Stimulated activated CD8-positive, alpha-beta memory T cell treated with anti-CD3 and anti-CD28 coated beads, Interleukin-4, amount 100 ng/mL, for 4 hours (primary cell): Measurements from ENCODE around the gene VPS16.

ENCODE experiments used
- DNase-seq, 2 donors: peaks; one replicate each; pipeline ENCODE4 v3.0.0-alpha.2; 2020; ENCODE audit warnings: low read depth in 2 of 2, low spot score in 1 of 2

VPS16 gene

DNA sequence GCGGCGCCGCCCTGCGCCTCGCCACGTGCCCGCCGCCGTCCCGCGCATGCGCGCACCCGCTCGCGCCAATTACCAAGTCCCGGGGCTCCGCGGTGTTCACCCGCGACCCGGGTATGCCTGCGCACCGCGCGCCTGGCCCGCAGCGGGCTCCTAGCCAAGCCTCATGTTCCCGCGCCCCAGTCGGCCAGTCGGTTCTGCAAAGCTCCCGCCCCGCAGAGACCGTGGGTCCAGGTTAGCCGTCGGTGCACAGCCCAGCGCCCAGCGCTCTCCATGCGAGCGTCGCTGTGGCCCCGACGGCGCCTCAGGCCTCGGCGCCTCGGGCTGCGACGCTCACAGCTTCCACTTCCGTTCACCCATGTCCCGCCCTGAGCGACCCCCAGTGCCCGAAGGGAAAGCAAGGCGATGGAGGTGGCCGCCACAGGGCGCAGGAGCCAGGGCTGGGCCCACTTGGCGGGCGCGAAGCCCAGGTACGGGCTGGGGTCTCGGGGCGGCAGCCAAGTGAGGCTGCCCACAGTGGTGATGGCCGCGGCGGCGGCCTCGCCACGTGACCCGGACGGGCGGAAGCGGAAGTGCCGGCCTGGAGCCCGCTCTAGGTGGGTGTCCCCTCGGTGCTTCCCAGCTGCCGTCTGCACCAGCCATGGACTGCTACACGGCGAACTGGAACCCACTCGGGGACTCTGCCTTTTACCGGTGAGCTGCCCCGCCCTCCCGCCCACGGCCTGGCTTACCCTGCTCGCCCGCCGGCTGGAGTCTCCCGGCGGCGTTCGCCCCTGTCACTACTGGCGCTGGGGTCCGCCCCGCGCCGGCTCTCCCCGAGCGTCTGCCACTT, at the start of gene VPS16, which contains the start of gene PCED1A:
Gene VPS16, plus strand, starts transcription at position 608 of the 829 bp plus-strand sequence. Its CDS starts 30 bp downstream, at position 638.
Gene PCED1A, minus strand, starts transcription at position 518 of the 829 bp plus-strand sequence. CDS start 743 bp downstream, outside the sequence.
- peak; percentile 69 to 79 for DNase-seq

DNA sequence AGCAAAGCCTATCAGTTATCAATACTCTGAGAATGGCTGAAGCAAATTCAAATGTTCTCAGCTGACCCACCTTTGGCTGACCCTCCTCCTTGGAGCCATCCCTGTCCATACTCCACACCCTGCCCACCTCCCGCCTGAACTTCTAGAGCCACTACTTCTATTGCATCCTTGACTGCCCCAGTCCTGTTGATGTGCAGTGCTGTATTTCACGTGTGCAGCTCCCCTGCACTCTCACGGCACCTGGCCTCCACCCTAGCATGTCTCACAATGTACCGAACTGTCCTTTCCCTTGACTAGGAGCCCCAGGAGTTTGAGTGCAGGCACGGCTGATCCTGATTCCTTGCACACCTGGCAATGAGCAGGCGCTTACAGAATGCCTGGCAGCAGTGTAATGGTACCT, 47.1 kb upstream of the VPS16 start:
- DNase-seq: no peak

DNA sequence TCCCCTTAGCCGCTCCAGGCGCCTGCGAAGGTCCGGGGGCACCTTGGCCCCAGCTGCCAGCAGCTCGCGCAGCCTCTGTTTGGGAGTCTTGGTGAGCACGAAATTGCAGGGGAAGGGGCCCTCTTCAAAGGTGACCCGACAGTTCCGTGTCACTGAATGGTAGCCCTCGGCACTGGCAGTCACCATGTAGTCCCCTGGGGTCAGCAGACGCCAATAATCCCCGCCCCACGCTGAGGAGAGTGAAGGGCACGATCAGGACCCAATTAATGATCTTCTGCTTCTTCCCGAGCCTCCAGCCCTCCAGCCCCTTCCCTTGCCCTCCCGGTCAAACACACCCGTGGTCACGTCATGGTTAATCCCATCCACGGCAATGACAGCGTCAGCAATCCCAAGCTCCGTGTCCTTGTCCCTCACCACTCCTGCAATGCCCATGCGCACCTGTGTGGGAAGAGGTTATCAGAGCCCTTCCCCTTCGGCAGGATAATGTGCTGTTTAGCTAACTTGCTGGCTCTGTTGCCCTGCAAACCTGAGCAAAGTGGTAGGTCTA, 46.3 kb upstream of the VPS16 start:
- no peak for DNase-seq

DNA sequence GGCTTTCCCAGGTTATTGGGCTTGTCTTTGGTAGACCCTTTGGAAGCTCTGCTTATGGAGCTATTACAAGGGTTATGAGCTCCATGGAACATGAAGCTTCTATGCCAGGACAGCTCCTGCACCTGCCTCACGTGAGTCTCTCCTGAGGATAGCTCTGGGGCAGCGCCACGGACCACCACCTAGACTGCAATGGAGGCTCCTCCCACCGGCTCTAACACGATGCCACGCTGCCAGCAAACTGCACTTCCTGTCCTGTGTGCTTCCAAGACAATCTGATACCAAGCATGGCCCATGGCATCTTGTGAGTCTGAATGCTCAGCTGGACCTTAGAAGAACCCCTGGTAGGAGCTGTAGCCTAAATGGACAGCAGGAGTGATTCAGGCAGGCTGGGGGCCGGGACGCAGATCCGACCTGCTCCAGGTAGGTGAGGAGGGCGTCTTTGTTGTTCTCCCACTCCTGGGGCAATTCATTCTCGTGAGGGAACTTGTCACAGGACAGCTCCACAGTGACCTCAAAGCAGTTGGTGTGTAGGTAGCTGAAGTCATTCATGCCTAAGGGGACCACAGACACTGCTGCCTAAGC, 45.6 kb upstream of the VPS16 start:
- no peak for DNase-seq

DNA sequence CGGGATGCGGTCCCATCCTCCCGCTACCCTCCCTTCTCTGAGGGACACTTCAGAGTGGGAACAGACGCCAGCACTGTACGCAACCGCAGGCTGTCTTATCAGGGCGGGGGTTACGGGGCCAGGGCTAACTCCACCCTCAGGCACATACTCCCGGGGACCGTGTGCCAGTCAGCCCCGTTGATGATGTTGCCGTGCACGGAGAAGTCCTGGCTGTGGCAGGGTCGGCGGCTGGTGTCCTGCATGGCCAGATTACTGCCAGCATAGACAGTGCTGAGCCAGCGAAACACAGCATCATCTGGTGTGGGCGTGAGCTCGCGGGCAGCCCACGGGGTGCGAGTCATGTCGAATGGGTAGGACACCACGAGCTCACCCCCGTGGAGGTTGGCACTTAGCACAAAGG, 45.1 kb upstream of the VPS16 start:
- no peak for DNase-seq

DNA sequence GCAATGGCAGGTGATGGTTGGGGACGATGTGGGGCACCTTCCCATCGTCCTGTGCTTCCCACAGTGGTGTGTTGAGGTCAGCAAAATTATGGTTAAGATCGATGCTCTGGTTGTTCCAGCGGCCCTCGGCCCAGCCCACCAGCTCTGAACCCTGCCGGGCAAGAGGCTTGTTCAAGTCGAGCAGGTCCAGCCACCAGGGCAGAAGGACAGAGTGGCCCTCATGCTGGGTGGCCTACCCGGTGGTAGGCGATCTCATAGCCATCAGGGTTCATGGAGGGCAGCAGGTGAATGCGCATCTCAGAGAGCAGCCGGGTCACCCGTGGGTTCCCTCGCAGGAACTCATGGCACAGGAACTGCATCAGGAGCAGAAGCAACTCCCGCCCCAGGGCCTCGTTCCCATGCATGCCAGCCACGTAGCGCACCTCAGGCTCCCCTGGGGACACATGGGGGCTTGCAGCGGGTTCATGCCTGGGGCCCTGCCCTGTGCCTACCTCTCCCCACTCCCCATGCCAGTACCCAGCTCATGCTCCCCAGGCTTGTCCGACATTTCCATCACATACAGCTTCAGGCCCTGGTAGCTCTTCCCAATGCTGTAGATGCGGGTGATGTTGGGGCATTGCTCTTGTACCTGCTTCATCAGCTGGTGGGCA, 44.4 kb upstream of the VPS16 start:
- no peak for DNase-seq

DNA sequence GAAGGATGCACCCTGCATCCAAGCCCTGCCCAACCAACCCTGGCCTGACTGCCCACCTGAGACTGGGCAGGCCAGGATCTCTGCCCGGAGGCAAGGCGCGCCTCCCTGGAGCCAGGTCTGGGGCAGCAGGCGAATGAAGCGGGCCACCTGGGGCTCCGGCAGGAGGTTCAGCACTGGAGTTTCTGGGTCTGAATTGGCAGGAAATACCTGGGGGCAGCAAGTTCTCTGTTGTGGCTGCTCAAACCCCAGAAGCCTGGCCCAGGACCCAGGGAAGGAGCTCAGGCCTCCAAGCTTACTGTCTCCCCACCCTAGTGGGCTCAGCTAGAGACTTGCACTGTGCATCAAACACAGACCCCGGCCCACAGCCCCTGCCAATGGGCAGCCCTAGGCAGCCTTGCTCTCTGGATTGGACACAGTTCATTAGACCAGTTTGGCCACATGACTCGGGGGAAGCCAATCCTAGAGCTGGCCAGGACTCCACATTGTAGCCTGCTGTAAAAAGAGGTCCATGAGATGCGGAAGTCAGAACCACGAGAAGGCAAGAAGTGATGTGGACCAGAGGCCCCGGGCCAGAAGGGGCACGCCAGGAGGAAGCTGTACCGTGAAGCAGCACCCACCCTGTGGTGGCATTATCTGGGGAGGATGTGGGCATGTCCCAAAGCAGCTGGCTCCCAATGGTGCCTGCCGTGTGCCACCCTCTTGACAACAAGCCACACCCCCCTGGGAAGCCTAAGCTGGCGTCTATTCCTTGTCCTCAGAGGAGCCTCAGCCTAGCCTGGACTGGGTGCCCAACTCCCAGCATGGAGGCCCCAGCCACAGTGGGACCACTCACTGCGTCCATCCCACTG, 43.2 kb upstream of the VPS16 start:
- DNase-seq: no peak

DNA sequence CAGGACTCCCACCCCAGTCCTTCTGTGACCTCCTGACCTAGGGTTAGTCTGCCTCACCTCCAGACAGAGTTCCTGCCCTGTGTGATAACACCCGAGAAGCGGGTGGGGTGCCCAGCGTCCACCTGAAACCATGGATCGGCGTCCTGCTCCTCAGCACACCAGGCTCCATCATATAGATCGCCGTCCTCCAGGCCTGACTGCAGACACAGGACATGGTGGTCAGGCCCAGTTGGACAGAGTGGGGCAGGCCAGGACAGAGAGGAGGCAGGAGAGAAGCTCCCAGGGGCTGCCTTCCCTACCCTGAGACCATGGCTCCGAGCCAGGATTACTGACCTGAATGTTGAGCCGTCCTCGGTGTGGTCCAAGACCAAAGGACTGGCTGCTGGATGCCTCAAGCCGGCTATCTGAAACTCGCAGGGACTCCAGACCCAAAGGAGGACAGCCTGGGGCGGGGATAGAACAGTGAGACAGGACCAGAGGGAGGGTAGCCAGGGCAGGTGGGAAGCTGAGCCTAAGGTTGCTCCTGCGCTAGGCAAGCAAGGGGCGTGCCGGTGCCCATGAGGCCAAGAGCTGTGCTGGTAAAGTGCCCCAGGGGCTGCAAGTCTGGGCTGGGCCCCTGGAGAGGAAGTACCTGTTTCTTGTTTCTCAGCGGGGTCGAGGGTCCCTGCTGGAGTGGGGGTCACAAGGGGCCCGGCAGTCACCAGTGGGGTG, 42.3 kb upstream of the VPS16 start:
- DNase-seq: no peak

DNA sequence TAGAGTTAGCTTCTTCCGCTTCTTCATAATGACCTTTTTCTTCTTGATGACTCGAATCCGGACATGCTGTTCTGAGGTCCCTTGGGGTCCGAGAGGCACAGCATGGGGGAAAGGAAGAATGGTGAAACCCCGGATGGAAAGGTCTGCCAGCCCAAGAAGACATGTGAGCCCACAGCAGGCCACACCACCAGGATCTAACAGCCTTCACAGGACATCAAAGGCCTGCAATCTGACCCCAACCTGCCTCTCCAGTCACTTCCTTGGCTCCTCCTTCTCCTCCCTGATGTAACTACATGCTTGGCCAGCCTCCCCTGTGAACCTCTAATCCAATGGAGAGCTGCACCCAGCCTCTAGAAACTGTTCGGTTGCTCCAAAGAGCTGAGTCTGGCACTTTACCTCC, 41.7 kb upstream of the VPS16 start:
- DNase-seq: no peak

DNA sequence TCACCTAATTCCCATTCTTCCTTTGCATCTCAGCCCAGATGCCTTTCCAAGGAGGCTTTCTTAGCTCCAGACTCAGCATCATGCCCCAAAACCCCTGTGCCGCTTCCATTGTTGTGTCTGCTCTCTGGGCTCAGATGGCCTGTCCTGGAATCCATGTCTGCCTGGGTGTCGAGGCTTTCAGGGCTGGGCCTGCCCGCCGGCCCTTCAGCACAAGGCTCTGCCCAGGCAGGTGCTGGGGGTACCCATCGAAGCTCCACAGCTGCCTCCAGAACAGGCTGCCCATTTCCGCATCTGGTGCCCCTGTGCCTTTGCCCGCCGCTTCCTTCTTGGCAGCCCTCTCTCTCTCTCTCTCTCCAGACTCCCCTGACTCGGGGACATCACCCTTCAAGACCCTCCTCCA, 41.3 kb upstream of the VPS16 start:
- no peak for DNase-seq

DNA sequence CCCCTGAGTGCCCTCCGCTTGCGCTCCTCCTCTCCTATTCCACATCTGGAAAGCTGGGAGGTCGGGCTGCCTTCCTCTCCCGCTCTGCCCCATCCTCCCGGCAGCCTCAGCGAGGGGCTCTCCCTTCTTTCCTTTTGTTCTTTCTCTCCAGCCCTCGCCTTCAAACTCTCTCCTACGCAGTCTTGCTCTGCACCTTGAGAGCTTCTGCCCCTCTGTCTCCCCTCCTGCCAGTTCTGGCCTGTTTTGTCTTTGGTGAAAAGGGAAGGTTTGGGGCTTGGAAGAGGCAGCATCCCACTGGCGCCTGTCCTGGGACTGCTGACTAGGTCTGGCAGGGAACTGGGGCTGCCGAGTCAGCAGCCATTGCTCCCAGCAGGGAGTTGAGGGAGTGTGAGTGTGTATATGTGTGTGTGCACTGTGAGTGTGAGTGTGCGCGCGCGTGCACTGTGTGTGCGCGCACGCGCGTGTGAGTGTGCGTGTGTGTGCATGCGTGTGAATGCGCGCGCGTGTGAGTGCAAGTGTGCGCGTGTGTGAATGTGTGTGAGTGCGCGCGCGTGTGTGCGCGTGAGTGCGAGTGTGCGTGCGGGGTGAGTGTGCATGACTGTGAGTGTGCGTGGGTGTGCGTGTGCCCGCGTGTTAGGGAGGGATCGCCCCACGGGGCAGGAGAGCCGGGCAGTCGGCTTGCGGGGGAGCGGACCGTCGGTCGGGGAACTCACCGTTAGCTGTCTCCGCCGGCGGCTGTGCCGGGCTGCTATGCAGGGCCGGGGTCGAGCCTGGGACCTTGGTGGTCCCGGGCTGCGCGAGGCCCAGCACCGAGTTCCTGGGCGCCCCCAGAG, 40.6 kb upstream of the VPS16 start:
- no peak for DNase-seq

DNA sequence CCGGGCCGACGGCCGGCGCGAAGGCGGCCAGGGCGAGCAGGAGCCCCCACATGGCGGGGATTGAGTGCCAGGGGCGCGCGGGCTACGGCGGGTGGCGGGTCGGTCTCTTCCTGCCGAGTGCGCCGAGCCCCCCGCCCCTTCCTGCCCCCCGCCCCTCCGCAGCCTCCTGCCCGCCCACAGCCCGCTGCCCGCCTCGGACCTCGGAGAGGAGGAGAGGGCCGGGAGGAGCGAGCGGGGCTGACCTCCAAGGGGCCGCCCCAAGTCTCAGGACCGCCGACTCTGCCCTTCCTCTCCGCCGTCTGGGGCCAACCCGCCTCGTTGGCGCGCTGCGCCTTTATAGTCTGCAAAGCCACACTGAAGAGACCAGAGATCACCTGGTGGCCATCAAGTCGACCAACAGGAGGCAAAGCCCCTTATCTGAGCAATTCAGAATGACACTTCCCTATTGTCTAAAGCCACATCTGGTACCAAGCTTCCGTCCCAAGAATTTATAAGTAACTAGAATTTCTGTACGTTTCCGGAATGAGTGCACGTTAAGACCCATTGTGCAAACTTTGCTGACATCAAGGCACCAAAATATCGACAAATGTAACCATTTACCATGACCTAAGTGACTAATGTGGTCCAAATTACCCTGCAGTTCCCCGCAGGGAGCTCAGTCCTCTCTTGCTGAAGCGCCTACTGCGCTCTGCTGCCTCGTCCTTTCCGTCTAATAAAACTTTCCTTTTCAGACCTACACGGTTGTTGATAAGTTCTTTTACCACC, 39.8 kb upstream of the VPS16 start, which contains the start of gene CPXM1:
Gene CPXM1, minus strand, starts transcription at position 107 of the 765 bp plus-strand sequence. Its CDS starts 55 bp downstream, at position 52.
- DNase-seq: no peak

DNA sequence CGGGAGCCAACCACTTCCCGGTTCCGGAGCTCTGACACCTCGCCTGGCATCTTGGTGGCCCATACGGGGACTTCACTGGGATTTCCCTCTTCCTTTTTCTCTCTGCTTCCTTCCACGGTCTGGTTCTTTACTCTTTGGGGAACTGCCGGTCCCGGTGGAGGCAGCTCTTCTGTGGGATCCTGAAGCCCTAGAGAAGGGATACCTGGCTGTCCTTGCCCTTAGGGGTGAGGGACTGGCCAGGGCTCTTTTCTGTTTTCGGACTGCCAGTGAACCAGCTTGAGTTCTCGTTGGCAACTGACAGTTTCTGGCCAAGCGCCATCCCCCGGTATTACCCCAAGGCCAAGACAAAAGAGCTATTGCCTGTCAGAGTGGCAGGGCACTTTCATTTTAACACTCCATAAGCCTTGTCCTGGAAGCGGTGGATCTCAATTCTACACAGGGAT, 39.2 kb upstream of the VPS16 start:
- DNase-seq: no peak

DNA sequence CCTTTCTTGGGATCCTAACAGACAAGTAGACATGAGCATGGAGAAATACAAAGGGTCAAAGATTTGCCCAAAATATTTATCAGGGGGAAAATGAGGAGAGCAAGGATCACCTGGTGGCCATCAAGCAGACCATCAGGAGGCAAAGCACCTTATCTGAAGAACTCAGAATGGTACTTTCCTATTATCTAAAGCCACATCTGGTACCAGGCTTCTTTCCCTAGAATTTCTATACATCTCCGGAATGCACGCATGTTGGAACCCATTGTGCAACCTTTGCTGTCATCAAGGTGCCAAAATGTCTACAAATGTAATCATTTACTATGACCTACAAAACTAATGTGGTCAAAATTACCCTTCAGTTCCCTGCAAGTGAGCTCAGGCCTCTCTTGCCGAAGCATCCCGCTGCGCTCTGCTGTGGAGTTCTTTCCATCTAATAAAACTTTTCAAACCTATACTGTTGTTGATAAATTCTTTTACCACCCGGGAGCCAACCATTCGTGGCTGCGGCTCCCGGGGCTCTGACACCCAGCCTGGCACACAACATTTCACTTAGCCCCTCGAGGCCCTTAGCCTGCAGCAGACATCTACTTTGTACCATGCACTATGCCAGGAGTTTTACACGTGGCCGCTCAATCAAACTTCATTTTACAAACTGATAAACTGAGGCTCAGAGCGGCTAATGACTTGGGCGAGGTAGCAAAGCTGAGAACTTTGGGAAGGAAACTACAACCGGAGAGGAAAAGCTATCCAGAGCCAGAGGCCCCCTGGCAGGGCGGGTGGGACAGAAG, 36.3 kb upstream of the VPS16 start:
- no peak for DNase-seq

DNA sequence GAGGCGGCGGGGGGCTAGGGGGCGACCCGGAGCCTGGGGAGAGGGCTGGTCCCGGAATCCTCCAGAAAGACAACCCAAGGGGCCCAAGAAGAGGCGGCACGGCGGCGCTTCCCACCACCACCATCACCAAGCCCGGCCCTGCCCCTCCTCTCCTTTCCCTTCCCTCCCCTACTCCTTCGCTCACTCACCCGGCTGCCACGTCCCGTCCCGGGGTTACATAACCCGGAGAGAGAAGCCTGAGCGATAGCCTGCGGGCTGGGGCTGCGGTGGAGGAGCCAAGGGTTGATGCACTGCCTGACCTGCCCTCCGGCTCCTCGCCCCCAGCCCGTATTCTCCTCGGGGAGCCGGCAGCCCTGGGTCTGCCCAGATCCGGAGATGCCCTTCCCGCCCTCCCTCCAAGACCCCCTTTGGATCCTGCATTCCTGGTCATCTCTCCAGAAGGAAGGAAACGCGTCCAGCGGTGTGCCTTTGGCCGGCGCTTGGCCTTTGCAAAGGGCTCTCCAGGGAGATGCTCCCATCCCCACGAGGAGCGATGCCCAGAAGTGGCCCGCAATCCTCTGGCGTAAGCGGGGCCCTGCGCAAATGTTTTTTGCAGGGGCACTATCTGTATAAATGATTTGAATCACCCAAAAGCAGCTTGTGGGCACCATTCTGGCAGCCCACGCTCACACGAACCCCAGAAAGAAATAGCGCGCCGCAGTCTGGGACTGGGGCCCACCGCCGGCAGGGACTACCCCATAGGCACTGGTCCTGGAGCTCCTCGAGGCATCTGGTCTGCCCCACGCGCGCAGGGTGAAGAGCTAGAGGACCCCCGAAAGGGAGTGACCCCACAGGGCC, 35.5 kb upstream of the VPS16 start:
- no peak for DNase-seq

DNA sequence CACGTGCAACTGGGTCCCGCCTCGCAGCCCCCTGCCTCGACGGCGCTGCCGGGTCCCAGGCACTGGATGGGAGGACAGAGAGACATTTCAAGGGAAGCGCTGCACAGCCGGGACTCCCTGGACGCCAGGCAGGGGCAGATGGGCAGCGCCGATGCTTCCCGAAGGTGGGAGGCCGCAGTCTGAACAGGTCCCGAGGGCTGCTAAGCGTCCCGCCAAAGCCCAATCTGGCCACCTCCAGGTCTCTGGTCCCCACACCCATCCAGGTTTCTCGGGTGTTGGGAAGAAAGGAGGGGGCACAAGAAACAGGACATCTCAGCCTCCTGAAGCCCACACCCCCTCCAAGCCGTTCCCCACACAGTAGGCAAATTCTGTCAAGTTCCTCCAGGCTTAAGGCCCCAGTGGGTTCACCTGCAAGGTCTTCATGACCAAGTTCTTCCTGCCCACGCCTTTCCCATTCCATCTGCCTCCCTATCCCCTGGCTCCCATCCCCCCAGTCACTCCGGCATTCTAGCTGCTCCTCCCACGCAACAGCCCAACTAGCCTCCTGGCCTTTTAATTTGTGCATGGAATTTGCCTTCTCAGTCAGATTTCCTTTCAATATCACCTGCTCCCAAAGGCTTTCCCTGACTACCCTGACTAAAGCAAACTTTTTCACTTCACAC, 34.7 kb upstream of the VPS16 start:
- DNase-seq: no peak
